Tibial nerve (tissue), 4 donors: ENCODE measurements around the gene ADCY3.

Experiments used
- EP300 ChIP-seq, 2 donors: sonication (generic); formaldehyde crosslinking; IDR thresholded peaks; one replicate each; pipeline ENCODE4 v1.6.1; 2017; ENCODE audit warnings: antibody characterized with exemption in 2 of 2, mild to moderate bottlenecking in 1 of 2
- POLR2A ChIP-seq, 2 donors: fragments of 450-650 bp; IDR thresholded peaks; one replicate each; pipeline ENCODE4 v1.6.1; 2017; ENCODE audit warnings: antibody characterized with exemption in 2 of 2, mild to moderate bottlenecking in 2 of 2, moderate library complexity in 2 of 2
- TF ChIP-seq, protein P1 (sequence below), 5 experiments: fragments of 200-600 bp in 3 of 5; fragments of 450-650 bp in 2 of 5; sonication (generic) in 3 of 5; IDR thresholded peaks; one replicate each; pipeline ENCODE4 v1.5.1; 2016 to 2019; ENCODE audit warnings: antibody characterized with exemption in 5 of 5, mild to moderate bottlenecking in 3 of 5, moderate library complexity in 2 of 5

GRCh38 chr2:24930768-24931167 is 10.7 kb upstream of the ADCY3 start:
- TF ChIP-seq, protein P1, sequence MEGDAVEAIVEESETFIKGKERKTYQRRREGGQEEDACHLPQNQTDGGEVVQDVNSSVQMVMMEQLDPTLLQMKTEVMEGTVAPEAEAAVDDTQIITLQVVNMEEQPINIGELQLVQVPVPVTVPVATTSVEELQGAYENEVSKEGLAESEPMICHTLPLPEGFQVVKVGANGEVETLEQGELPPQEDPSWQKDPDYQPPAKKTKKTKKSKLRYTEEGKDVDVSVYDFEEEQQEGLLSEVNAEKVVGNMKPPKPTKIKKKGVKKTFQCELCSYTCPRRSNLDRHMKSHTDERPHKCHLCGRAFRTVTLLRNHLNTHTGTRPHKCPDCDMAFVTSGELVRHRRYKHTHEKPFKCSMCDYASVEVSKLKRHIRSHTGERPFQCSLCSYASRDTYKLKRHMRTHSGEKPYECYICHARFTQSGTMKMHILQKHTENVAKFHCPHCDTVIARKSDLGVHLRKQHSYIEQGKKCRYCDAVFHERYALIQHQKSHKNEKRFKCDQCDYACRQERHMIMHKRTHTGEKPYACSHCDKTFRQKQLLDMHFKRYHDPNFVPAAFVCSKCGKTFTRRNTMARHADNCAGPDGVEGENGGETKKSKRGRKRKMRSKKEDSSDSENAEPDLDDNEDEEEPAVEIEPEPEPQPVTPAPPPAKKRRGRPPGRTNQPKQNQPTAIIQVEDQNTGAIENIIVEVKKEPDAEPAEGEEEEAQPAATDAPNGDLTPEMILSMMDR (IDR thresholded peaks at IDR 0.05), result no peak
- TF ChIP-seq POLR2A (IDR thresholded peaks at IDR 0.05), result no peak
- TF ChIP-seq EP300 (IDR thresholded peaks at IDR 0.05), result no peak
